Measurements from ENCODE around the gene CHRM2. TPM values are rescaled to one million over a fixed set of nuclear protein-coding genes. Genes with fewer than 3 reads are reported as not detected.

CHRM2 gene
- total RNA-seq, 2 experiments from 2014 or later, result not detected

GRCh38 chr7:136900005-136900404 is 31.6 kb downstream of the CHRM2 start:
- intact Hi-C loops (cut with DNase I, micrococcal nuclease), result no loop called here
- peaks cover 3% of the 10 kb centered on the region for H3K9me3 Mint-ChIP-seq (ENCODE audit: low read depth)
- no peaks in the 10 kb centered on the region for H3K36me3 Mint-ChIP-seq (ENCODE audit: low read depth)
- no peak for ATAC-seq
- H3K27ac Mint-ChIP-seq, result no peak overlapping the region
- no peak for DNase-seq
- ChIA-PET CTCF (interaction anchor here (0.5 kb wide), 1 partner anchor 23 kb away, joined by 3 read pairs; no protein-coding TSS in a partner anchor), POLR2A (no interaction called here)
- H3K4me1 Mint-ChIP-seq, result no peaks in the 10 kb centered on the region
- H3K4me3 Mint-ChIP-seq, result no peak overlapping the region
- H3K27me3 Mint-ChIP-seq, result no peaks in the 10 kb centered on the region

GRCh38 chr7:136910771-136911170 is 42.3 kb downstream of the CHRM2 start:
- H3K27me3 Mint-ChIP-seq, result no peaks in the 10 kb centered on the region

GRCh38 chr7:136911344-136911743 is 42.9 kb downstream of the CHRM2 start:
- Mint-ChIP-seq H3K27ac (no peak overlapping the region), H3K9me3 (ENCODE audit: low read depth) (no peaks in the 10 kb centered on the region), H3K4me3 (no peak overlapping the region), H3K27me3 (no peaks in the 10 kb centered on the region), H3K36me3 (ENCODE audit: low read depth) (no peaks in the 10 kb centered on the region), H3K4me1 (no peaks in the 10 kb centered on the region)
- DNase-seq, result no peak
- no peak for ATAC-seq
- POLR2A ChIA-PET, result no interaction called here
- intact Hi-C loops (cut with DNase I, micrococcal nuclease), result no loop called here
- CTCF ChIA-PET, result interaction anchor here (0.7 kb wide), 1 partner anchor 266 kb away, joined by 3 read pairs; no protein-coding TSS in a partner anchor

More at GRCh38 chr7:136910771-136911170, 42.3 kb downstream of the CHRM2 start:
- H3K4me3 Mint-ChIP-seq, result no peak overlapping the region
- intact Hi-C loops (cut with DNase I, micrococcal nuclease), result no loop called here
- ATAC-seq (no peak), DNase-seq (no peak)
- ChIA-PET POLR2A (no interaction called here), CTCF (interaction anchor here (0.7 kb wide), 1 partner anchor 266 kb away, joined by 3 read pairs; no protein-coding TSS in a partner anchor)
- H3K36me3 Mint-ChIP-seq (ENCODE audit: low read depth), result no peaks in the 10 kb centered on the region
- H3K9me3 Mint-ChIP-seq (ENCODE audit: low read depth), result no peaks in the 10 kb centered on the region
- H3K27ac Mint-ChIP-seq, result no peak overlapping the region
- no peaks in the 10 kb centered on the region for H3K4me1 Mint-ChIP-seq

GRCh38 chr7:136912339-136912738 is 43.9 kb downstream of the CHRM2 start:
- ATAC-seq, result no peak
- ChIA-PET POLR2A (no interaction called here), CTCF (no interaction called here)
- Mint-ChIP-seq H3K9me3 (ENCODE audit: low read depth) (peaks cover 3% of the 10 kb centered on the region), H3K4me3 (no peak overlapping the region), H3K4me1 (no peaks in the 10 kb centered on the region), H3K27me3 (no peaks in the 10 kb centered on the region), H3K27ac (no peak overlapping the region), H3K36me3 (ENCODE audit: low read depth) (no peaks in the 10 kb centered on the region)
- DNase-seq, result no peak
- intact Hi-C loops (cut with DNase I, micrococcal nuclease), result no loop called here

- DNase-seq (no peak), ATAC-seq (no peak)
- intact Hi-C loops (cut with DNase I, micrococcal nuclease), result no loop called here
- no peaks in the 10 kb centered on the region for H3K4me1 Mint-ChIP-seq
- no peak overlapping the region for H3K4me3 Mint-ChIP-seq
- POLR2A ChIA-PET, result no interaction called here
- no peaks in the 10 kb centered on the region for H3K27me3 Mint-ChIP-seq
- no peaks in the 10 kb centered on the region for H3K36me3 Mint-ChIP-seq (ENCODE audit: low read depth)
- CTCF ChIA-PET, result no interaction called here
- no peak overlapping the region for H3K27ac Mint-ChIP-seq
- H3K9me3 Mint-ChIP-seq (ENCODE audit: low read depth), result peaks cover 4% of the 10 kb centered on the region
These were observed 45.6 kb downstream of the CHRM2 start for GRCh38 chr7:136914016-136914415.

GRCh38 chr7:136919820-136920219 is 51.4 kb downstream of the CHRM2 start:
- Mint-ChIP-seq H3K4me1 (no peaks in the 10 kb centered on the region), H3K36me3 (ENCODE audit: low read depth) (no peaks in the 10 kb centered on the region), H3K4me3 (no peak overlapping the region), H3K27me3 (no peaks in the 10 kb centered on the region), H3K27ac (no peak overlapping the region), H3K9me3 (ENCODE audit: low read depth) (peaks cover 4% of the 10 kb centered on the region)
- ATAC-seq (no peak), DNase-seq (no peak)
- ChIA-PET CTCF (interaction anchor here (0.7 kb wide), 1 partner anchor 19 kb away, joined by 3 read pairs; no protein-coding TSS in a partner anchor), POLR2A (no interaction called here)
- intact Hi-C loops (cut with DNase I, micrococcal nuclease), result no loop called here

GRCh38 chr7:136923111-136923667 is 54.7 kb downstream of the CHRM2 start:
- ChIA-PET CTCF (no interaction called here), POLR2A (no interaction called here)
- Mint-ChIP-seq H3K4me1 (no peaks in the 10 kb centered on the region), H3K27me3 (no peaks in the 10 kb centered on the region), H3K9me3 (ENCODE audit: low read depth) (no peaks in the 10 kb centered on the region), H3K27ac (no peak overlapping the region), H3K4me3 (no peak overlapping the region), H3K36me3 (ENCODE audit: low read depth) (no peaks in the 10 kb centered on the region)
- DNase-seq (no peak), ATAC-seq (no peak)
- intact Hi-C loops (cut with DNase I, micrococcal nuclease), result no loop called here

- intact Hi-C loops (cut with DNase I, micrococcal nuclease), result no loop called here
- CTCF ChIA-PET, result no interaction called here
- Mint-ChIP-seq H3K9me3 (ENCODE audit: low read depth) (no peaks in the 10 kb centered on the region), H3K27ac (no peak overlapping the region), H3K36me3 (ENCODE audit: low read depth) (no peaks in the 10 kb centered on the region), H3K27me3 (no peaks in the 10 kb centered on the region), H3K4me1 (no peaks in the 10 kb centered on the region), H3K4me3 (no peak overlapping the region)
- DNase-seq (no peak), ATAC-seq (no peak)
- POLR2A ChIA-PET, result no interaction called here
These were observed 56.6 kb downstream of the CHRM2 start for GRCh38 chr7:136925044-136925443.

GRCh38 chr7:136925556-136925955 is 57.1 kb downstream of the CHRM2 start:
- no peak overlapping the region for H3K27ac Mint-ChIP-seq
- H3K9me3 Mint-ChIP-seq (ENCODE audit: low read depth), result no peaks in the 10 kb centered on the region
- intact Hi-C loops (cut with DNase I, micrococcal nuclease), result no loop called here
- no peaks in the 10 kb centered on the region for H3K27me3 Mint-ChIP-seq
- POLR2A ChIA-PET, result no interaction called here
- CTCF ChIA-PET, result no interaction called here
- ATAC-seq (no peak), DNase-seq (no peak)
- no peak overlapping the region for H3K4me3 Mint-ChIP-seq
- no peaks in the 10 kb centered on the region for H3K36me3 Mint-ChIP-seq (ENCODE audit: low read depth)
- no peaks in the 10 kb centered on the region for H3K4me1 Mint-ChIP-seq

- Mint-ChIP-seq H3K9me3 (ENCODE audit: low read depth) (peaks cover 3% of the 10 kb centered on the region), H3K27ac (no peak overlapping the region), H3K4me1 (no peaks in the 10 kb centered on the region), H3K36me3 (ENCODE audit: low read depth) (no peaks in the 10 kb centered on the region), H3K27me3 (no peaks in the 10 kb centered on the region), H3K4me3 (no peak overlapping the region)
- intact Hi-C loops (cut with DNase I, micrococcal nuclease), result no loop called here
- ATAC-seq (no peak), DNase-seq (no peak)
- ChIA-PET POLR2A (no interaction called here), CTCF (no interaction called here)
These were observed 62.9 kb downstream of the CHRM2 start for GRCh38 chr7:136931169-136931867.

- POLR2A ChIA-PET, result no interaction called here
These were observed 69.0 kb downstream of the CHRM2 start for GRCh38 chr7:136937436-136937835.

GRCh38 chr7:136938476-136938875 is 70.0 kb downstream of the CHRM2 start:
- no peak for DNase-seq
- ChIA-PET CTCF (no interaction called here), POLR2A (no interaction called here)
- Mint-ChIP-seq H3K27me3 (no peaks in the 10 kb centered on the region), H3K4me1 (no peaks in the 10 kb centered on the region), H3K27ac (no peak overlapping the region), H3K36me3 (ENCODE audit: low read depth) (no peaks in the 10 kb centered on the region), H3K4me3 (no peak overlapping the region), H3K9me3 (ENCODE audit: low read depth) (no peaks in the 10 kb centered on the region)
- intact Hi-C loops (cut with DNase I, micrococcal nuclease), result no loop called here
- no peak for ATAC-seq

More at GRCh38 chr7:136937436-136937835, 69.0 kb downstream of the CHRM2 start:
- no peak for DNase-seq
- H3K9me3 Mint-ChIP-seq (ENCODE audit: low read depth), result no peaks in the 10 kb centered on the region
- no peaks in the 10 kb centered on the region for H3K36me3 Mint-ChIP-seq (ENCODE audit: low read depth)
- H3K27me3 Mint-ChIP-seq, result no peaks in the 10 kb centered on the region
- intact Hi-C loops (cut with DNase I, micrococcal nuclease), result no loop called here
- CTCF ChIA-PET, result interaction anchor here (0.9 kb wide), 1 partner anchor 20 kb away, joined by 3 read pairs; no protein-coding TSS in a partner anchor
- H3K27ac Mint-ChIP-seq, result no peak overlapping the region
- no peaks in the 10 kb centered on the region for H3K4me1 Mint-ChIP-seq
- ATAC-seq, result no peak
- no peak overlapping the region for H3K4me3 Mint-ChIP-seq
